ENCODE measurements around the gene ABCD1. TPM values are rescaled to one million over a fixed set of nuclear protein-coding genes. Genes with fewer than 3 reads are reported as not detected.
A peak's percentile ranks its signal among the peaks of the same experiment; 100 is the strongest.

The ABCD1 gene
- total and polyA plus RNA-seq, 8 donors: 2.4 to 22.3 (median 5.0) TPM

DNA sequence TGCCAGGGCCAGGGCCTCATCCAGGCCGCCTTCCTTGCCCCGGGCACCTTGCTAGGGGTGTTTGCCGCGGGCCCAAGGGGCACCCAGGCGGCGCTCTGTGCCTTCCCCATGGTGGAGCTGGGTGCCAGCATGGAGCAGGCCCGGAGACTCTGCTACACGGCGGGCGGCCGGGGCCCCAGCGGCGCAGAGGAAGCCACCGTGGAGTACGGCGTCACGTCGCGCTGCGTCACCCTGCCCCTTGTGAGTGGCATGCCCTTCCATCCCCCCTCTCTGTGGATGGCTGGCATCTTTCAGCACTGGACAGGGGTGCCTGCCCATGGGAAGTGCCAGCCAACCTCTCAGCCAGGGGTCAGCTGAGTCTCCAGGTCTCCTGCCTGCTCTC is 43.0 kb downstream of the ABCD1 start:
- peak in 1 of 2 donors; percentile 1 for DNase-seq
- Histone ChIP-seq H3K36me3 (peaks cover 0 to 28% (median 2%) of the 10 kb centered on the region in 4 donors), H3K27me3 (peaks cover 0 to 3% (median 0%) of the 10 kb centered on the region in 3 donors), H3K4me1 (peaks cover 0 to 34% (median 26%) of the 10 kb centered on the region in 4 donors), H3K27ac (no peak overlapping the region), H3K9me3 (no peaks in the 10 kb centered on the region), H3K4me3 (no peak overlapping the region)
- WGBS, 5 donors: 82 to 98% (median 90%) methylated on average over 5 to 18 of the region's 20 CpGs; no CpG with 5 or more reads in 1 of the 5 donors
- intact Hi-C loops (cut with DNase I; ENCODE audit: low total_unique reads): no loop called here
- no peak for TF ChIP-seq POLR2AphosphoS5 (IDR thresholded peaks at IDR 0.05)
- TF ChIP-seq, protein P1, sequence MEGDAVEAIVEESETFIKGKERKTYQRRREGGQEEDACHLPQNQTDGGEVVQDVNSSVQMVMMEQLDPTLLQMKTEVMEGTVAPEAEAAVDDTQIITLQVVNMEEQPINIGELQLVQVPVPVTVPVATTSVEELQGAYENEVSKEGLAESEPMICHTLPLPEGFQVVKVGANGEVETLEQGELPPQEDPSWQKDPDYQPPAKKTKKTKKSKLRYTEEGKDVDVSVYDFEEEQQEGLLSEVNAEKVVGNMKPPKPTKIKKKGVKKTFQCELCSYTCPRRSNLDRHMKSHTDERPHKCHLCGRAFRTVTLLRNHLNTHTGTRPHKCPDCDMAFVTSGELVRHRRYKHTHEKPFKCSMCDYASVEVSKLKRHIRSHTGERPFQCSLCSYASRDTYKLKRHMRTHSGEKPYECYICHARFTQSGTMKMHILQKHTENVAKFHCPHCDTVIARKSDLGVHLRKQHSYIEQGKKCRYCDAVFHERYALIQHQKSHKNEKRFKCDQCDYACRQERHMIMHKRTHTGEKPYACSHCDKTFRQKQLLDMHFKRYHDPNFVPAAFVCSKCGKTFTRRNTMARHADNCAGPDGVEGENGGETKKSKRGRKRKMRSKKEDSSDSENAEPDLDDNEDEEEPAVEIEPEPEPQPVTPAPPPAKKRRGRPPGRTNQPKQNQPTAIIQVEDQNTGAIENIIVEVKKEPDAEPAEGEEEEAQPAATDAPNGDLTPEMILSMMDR (IDR thresholded peaks at IDR 0.05): no peak
- no peak for TF ChIP-seq EP300 (IDR thresholded peaks at IDR 0.05)
- no peak for TF ChIP-seq POLR2A (IDR thresholded peaks at IDR 0.05)

GRCh38 chrX:153768311-153769157 is 43.9 kb downstream of the ABCD1 start:
- TF ChIP-seq, protein P1 (IDR thresholded peaks at IDR 0.05): no peak
- TF ChIP-seq EP300 (IDR thresholded peaks at IDR 0.05) (no peak), POLR2A (IDR thresholded peaks at IDR 0.05) (no peak), POLR2AphosphoS5 (IDR thresholded peaks at IDR 0.05) (no peak)
- Histone ChIP-seq H3K9me3 (no peaks in the 10 kb centered on the region), H3K36me3 (peaks cover 0 to 34% (median 2%) of the 10 kb centered on the region in 4 donors), H3K4me3 (no peak overlapping the region), H3K27me3 (peaks cover 0 to 3% (median 0%) of the 10 kb centered on the region in 3 donors), H3K4me1 (peaks cover 0 to 34% (median 26%) of the 10 kb centered on the region in 4 donors), H3K27ac (no peak overlapping the region)
- intact Hi-C loops (cut with DNase I; ENCODE audit: low total_unique reads): no loop called here
- DNase-seq: peak in 1 of 2 donors; percentile 11
- 76 to 91% (median 85%) methylated on average over 8 to 22 of the region's 22 CpGs for WGBS, 5 donors

DNA sequence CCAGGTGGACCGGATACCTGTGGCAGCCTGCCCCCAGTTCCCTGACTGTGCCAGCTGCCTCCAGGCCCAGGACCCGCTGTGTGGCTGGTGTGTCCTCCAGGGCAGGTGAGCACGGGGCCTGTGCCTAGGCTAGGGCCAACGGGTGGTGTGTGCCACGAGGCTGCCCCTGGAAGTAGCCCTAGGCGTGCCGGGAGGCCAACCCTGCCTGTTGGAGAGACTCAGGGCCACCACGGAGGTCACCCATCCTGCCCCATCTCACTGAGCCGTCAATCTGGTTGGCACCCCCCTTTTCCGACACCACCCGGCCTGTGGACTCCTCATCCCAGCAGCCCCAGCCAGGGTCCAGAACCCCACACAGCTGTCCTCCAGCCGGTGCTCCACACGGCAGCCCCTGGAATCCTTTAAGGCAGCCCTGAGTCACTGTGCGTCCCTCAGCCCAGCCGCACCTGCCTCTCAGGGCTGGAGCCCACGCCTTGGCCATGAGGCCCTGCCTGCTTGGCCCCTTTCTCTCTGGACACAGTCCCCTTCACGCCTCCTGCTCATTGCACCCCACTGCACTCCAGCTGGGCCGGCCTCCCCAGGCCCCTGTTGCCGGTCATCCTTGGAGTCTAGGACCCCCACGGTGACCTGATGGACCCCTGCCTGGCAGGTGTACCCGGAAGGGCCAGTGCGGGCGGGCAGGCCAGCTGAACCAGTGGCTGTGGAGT is 44.7 kb downstream of the ABCD1 start:
- no peak overlapping the region for H3K27ac ChIP-seq
- WGBS, 5 donors: 80 to 91% (median 90%) methylated on average over 16 to 23 of the region's 23 CpGs
- intact Hi-C loops (cut with DNase I; ENCODE audit: low total_unique reads): no loop called here
- H3K9me3 ChIP-seq: no peaks in the 10 kb centered on the region
- H3K4me1 ChIP-seq: peaks cover 0 to 29% (median 20%) of the 10 kb centered on the region in 4 donors
- TF ChIP-seq, protein P1 (IDR thresholded peaks at IDR 0.05): no peak
- TF ChIP-seq POLR2A (IDR thresholded peaks at IDR 0.05): no peak
- no peak for TF ChIP-seq POLR2AphosphoS5 (IDR thresholded peaks at IDR 0.05)
- no peak for TF ChIP-seq EP300 (IDR thresholded peaks at IDR 0.05)
- DNase-seq: peak in 1 of 2 donors; percentile 1
- no peak overlapping the region for H3K4me3 ChIP-seq
- peaks cover 0 to 3% (median 0%) of the 10 kb centered on the region in 3 donors for H3K27me3 ChIP-seq
- H3K36me3 ChIP-seq: peaks cover 0 to 42% (median 4%) of the 10 kb centered on the region in 4 donors

DNA sequence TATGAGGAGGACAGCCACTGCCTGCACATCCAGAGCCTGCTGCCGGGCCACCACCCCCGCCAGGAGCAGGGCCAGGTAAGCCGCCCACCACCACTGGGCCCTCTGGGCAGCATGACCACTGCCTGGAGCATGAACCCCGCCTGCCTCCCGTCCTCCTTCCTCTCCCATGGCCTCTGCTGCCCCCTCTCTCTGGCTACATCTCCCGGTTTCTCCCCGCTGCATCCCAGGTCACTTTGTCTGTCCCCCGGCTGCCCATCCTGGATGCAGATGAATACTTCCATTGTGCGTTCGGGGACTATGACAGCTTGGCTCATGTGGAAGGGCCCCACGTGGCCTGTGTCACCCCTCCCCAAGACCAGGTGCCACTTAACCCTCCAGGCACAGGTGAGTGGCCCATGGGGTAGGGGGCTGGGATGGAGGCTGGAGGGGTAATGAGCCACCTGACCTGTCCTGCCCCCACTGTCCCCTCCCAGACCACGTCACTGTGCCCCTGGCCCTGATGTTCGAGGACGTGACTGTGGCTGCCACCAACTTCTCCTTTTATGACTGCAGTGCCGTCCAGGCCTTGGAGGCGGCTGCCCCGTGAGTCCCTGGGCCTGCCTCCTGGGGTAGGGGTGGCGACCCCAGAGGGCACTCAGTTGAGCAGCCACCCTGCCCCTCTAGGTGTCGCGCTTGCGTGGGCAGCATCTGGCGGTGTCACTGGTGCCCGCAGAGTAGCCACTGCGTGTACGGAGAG is 45.4 kb downstream of the ABCD1 start:
- H3K4me3 ChIP-seq: no peak overlapping the region
- peak in 1 of 2 donors; percentile 3 for DNase-seq
- no peak for TF ChIP-seq POLR2A (IDR thresholded peaks at IDR 0.05)
- no peak for TF ChIP-seq POLR2AphosphoS5 (IDR thresholded peaks at IDR 0.05)
- no peak for TF ChIP-seq EP300 (IDR thresholded peaks at IDR 0.05)
- TF ChIP-seq, protein P1 (IDR thresholded peaks at IDR 0.05): no peak
- no peaks in the 10 kb centered on the region for H3K27me3 ChIP-seq
- no peaks in the 10 kb centered on the region for H3K9me3 ChIP-seq
- intact Hi-C loops (cut with DNase I; ENCODE audit: low total_unique reads): no loop called here
- H3K4me1 ChIP-seq: peaks cover 0 to 22% (median 14%) of the 10 kb centered on the region in 4 donors
- peaks cover 0 to 49% (median 7%) of the 10 kb centered on the region in 4 donors for H3K36me3 ChIP-seq
- 80 to 90% (median 85%) methylated on average over 10 to 25 of the region's 25 CpGs for WGBS, 5 donors
- H3K27ac ChIP-seq: no peak overlapping the region
